ENCODE measurements around the gene DLG5.

Gene DLG5

DNA sequence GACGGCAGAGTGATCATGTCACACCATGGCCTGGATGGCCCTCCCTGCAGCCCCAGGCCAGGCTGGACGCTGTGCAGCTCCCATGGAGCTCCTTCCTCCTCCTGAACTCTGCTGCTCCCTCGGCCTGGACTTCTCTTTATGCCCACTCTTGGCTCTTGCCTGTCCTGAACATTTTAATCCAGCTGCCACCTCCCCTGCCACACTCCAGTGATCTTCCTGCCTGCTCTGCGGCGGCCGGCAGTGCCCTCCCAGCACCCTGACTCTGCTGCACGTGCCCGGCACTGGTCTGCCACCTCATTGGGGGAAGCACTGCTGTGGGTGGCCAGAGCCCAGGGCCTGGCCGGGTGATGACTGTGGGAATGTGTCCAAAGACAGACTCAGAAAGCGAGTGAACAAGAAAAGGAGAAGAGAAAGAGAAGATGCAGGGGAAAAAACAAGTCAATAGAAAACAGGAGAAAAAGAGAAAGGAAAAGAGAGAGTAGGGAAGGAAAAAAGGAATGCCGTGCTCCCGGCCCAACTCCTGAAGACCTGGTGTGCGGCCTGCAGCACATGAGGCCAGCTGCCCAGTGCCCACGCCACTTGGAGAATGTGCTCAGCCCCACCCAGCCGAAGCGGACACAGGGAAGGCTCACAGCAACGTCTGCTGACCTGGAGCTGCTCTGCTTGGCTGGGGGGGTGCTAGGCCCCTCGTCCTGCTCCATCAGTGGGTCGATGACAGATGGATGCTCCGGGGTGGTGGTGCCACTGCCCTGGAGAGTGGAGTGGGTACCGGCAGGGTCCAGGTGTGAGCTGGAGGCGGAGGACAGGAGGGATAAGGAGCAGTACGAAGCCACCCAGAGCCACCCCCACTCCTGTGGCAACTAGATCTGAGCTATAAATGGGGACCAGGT lies 115.9 kb downstream of the DLG5 start:
- Histone ChIP-seq H3K4me1 (ENCODE audit: control insufficient read depth, insufficient read depth, low read length) (no peaks in the 10 kb centered on the region), H3K9me3 (ENCODE audit: control insufficient read depth, insufficient read depth, low read length) (no peaks in the 10 kb centered on the region), H3K36me3 (ENCODE audit: control insufficient read depth, insufficient read depth, low read length) (peaks cover 31% of the 10 kb centered on the region), H3K4me3 (ENCODE audit: low read length) (no peak overlapping the region), H3K27me3 (ENCODE audit: control insufficient read depth, insufficient read depth, low read length) (no peaks in the 10 kb centered on the region), H3K27ac (ENCODE audit: low read length) (no peak overlapping the region)
- no peak for DNase-seq (ENCODE audit: low read depth, low spot score)
- no CpG with 5 or more reads among the region's 23 CpGs for whole genome bisulfite sequencing (ENCODE audit: insufficient coverage, insufficient read length)

DNA sequence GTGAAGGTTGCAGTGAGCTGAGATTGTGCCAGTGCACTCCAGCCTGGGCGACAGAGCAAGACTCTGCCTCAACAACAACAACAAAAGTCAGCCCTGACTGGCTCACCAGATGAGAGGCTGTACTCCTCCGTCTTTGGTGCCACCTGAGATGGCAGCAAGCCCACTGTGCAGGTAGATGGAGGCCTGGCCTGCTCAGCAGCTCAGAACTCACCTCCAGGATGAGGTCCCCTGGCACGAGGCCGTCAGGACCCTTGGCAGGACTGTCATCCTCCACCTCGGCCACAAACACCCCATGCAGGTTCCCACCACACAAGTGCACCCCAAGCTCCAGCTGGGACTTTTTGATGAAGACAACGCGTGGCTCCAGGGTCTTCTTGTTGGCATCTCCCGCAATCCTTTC lies 117.2 kb downstream of the DLG5 start:
- WGBS (ENCODE audit: insufficient coverage, insufficient read length) = no CpG with 5 or more reads among the region's 8 CpGs
- Histone ChIP-seq H3K36me3 (ENCODE audit: control insufficient read depth, insufficient read depth, low read length) (peaks cover 34% of the 10 kb centered on the region), H3K27me3 (ENCODE audit: control insufficient read depth, insufficient read depth, low read length) (no peaks in the 10 kb centered on the region), H3K27ac (ENCODE audit: low read length) (no peak overlapping the region), H3K9me3 (ENCODE audit: control insufficient read depth, insufficient read depth, low read length) (no peaks in the 10 kb centered on the region), H3K4me3 (ENCODE audit: low read length) (no peak overlapping the region), H3K4me1 (ENCODE audit: control insufficient read depth, insufficient read depth, low read length) (no peaks in the 10 kb centered on the region)
- no peak for DNase-seq (ENCODE audit: low read depth, low spot score)

DNA sequence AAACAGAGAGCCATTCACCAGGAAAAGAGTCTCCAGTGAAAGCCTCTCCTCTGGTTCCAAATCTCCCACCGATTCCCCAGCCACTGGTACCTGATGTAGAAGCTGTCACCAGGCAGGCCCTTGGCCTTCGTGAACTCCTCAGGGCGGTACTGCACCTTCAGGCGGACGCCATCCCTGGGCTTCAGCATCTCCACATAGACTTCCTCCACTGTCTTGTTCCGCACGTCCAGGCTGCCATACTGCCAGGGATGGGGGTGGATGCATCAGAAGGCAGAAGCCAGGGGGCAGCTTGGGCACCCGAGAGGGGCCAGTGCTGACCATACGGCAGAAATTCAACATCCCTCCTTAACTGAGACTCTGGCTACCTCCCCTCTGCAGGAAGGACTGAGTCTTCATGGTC lies 118.8 kb downstream of the DLG5 start:
- WGBS (ENCODE audit: insufficient coverage, insufficient read length) = no CpG with 5 or more reads among the region's 9 CpGs
- Histone ChIP-seq H3K4me3 (ENCODE audit: low read length) (no peak overlapping the region), H3K27me3 (ENCODE audit: control insufficient read depth, insufficient read depth, low read length) (no peaks in the 10 kb centered on the region), H3K9me3 (ENCODE audit: control insufficient read depth, insufficient read depth, low read length) (no peaks in the 10 kb centered on the region), H3K36me3 (ENCODE audit: control insufficient read depth, insufficient read depth, low read length) (peaks cover 32% of the 10 kb centered on the region), H3K27ac (ENCODE audit: low read length) (no peak overlapping the region), H3K4me1 (ENCODE audit: control insufficient read depth, insufficient read depth, low read length) (no peaks in the 10 kb centered on the region)
- DNase-seq (ENCODE audit: low read depth, low spot score) = no peak

DNA sequence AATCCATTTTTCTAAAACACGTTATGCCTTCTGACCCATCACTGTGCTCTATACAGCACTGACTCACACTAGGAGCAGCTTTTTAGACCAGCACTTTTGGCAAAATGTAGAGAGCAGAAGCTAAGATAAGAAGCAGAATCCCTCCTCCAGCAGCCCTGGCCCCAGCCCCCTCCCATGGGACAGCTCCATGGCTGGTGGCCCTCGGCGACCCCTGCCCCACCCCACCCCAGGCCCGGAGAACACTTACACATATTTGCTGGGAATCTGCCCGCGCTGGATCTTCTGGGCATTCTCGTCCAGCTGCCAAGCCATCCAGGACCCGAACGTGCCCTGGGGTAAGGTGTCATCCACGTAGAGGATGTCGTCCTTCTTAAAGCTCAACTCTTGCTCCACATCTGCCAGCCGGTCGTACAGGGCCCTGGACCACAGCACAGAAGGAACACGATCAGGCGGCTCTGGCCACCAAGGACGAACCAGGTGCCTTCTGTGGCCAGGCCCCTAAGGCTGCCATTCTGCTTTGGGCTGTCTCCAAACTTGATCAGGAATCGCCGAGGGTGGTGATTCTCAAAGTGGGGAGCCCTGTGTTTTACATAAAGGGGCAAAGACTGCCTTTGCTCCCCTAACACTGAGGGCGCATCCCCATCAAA lies 119.9 kb downstream of the DLG5 start:
- Histone ChIP-seq H3K36me3 (ENCODE audit: control insufficient read depth, insufficient read depth, low read length) (peaks cover 23% of the 10 kb centered on the region), H3K4me3 (ENCODE audit: low read length) (no peak overlapping the region), H3K9me3 (ENCODE audit: control insufficient read depth, insufficient read depth, low read length) (no peaks in the 10 kb centered on the region), H3K27me3 (ENCODE audit: control insufficient read depth, insufficient read depth, low read length) (no peaks in the 10 kb centered on the region), H3K4me1 (ENCODE audit: control insufficient read depth, insufficient read depth, low read length) (no peaks in the 10 kb centered on the region), H3K27ac (ENCODE audit: low read length) (no peak overlapping the region)
- DNase-seq (ENCODE audit: low read depth, low spot score) = no peak
- WGBS (ENCODE audit: insufficient coverage, insufficient read length) = no CpG with 5 or more reads among the region's 19 CpGs

DNA sequence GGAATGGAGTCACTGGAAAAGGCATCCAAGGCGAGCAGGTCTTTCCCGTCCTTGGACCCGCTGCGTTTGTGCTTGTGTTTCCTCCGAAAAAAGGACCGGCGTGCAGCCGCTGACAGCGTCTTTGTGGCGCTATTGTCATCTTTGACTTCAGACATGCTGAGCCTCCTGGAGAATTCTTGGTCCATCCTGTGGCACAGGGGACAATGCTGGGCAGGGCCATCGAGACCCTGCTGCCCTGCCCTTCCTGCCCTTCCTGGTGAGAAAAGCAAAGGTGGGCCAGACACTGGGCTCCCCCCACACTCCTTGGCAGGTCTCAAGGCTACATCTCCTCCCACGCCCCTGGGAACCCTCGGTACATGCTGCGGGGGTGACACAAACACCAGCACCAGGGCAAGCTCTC lies 120.9 kb downstream of the DLG5 start:
- Histone ChIP-seq H3K36me3 (ENCODE audit: control insufficient read depth, insufficient read depth, low read length) (peaks cover 18% of the 10 kb centered on the region), H3K4me1 (ENCODE audit: control insufficient read depth, insufficient read depth, low read length) (peaks cover 2% of the 10 kb centered on the region; the same call in 1 of the 2 replicates), H3K4me3 (ENCODE audit: low read length) (no peak overlapping the region), H3K27me3 (ENCODE audit: control insufficient read depth, insufficient read depth, low read length) (no peaks in the 10 kb centered on the region), H3K27ac (ENCODE audit: low read length) (no peak overlapping the region), H3K9me3 (ENCODE audit: control insufficient read depth, insufficient read depth, low read length) (no peaks in the 10 kb centered on the region)
- WGBS (ENCODE audit: insufficient coverage, insufficient read length) = no CpG with 5 or more reads among the region's 14 CpGs
- no peak for DNase-seq (ENCODE audit: low read depth, low spot score)

DNA sequence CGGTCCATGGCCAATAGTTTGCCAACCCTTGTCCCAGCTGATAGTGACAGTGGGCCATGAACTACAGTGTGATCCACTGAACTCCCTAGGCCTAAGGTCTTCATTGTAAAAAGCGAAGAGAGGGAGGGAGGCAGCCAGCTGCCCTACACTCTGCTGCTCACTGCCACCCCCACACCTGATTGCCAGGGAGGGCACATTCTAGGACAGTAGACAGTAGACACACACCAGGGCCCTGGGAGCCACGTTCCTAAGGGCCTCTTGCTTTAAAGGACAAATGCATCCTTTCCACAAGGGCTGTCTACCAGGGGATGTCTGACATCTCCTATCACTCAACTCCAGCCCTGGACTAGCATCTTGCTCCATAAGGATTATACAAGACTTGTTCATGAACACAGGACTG lies 122.2 kb downstream of the DLG5 start:
- H3K36me3 ChIP-seq (ENCODE audit: control insufficient read depth, insufficient read depth, low read length) = peaks cover 16% of the 10 kb centered on the region; the same call in 1 of the 2 replicates
- no CpG with 5 or more reads among the region's 3 CpGs for WGBS (ENCODE audit: insufficient coverage, insufficient read length)
- no peak overlapping the region for H3K27ac ChIP-seq (ENCODE audit: low read length)
- peaks cover 3% of the 10 kb centered on the region; the same call in 1 of the 2 replicates for H3K4me1 ChIP-seq (ENCODE audit: control insufficient read depth, insufficient read depth, low read length)
- no peaks in the 10 kb centered on the region for H3K27me3 ChIP-seq (ENCODE audit: control insufficient read depth, insufficient read depth, low read length)
- H3K9me3 ChIP-seq (ENCODE audit: control insufficient read depth, insufficient read depth, low read length) = no peaks in the 10 kb centered on the region
- no peak overlapping the region for H3K4me3 ChIP-seq (ENCODE audit: low read length)
- no peak for DNase-seq (ENCODE audit: low read depth, low spot score)

DNA sequence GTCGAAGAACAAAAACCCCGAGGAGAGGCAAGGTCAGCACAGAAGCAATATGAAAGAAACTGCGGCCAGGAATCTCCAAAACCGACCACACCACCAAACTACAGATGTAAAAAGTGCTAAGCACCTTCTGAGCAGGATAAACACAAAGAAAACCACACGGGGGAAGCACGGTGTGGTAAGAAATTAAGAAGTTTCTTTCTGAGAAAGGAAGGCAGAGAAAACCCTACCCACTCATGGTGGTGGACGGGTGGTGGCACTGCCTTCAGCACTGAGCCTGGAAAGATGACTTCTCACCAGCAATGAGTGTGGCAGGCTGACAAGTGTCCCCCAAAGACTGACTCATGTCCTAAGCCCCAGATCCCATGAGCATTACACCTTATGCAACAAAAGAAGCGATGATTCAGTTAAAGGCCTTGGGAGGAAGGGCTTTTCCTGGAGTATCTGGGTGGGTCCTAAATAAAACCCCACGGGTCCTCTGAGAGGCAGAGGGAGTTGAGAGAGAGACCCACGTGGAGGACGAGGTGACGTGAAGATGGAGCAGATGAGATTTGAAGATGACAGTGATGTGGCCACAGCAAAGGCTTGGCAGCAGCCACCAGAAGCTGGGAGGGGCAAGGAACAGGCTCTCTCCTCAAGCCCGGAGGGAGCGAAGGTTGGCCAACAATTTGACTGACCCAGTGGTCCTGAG lies 124.9 kb downstream of the DLG5 start:
- Histone ChIP-seq H3K27ac (ENCODE audit: low read length) (no peak overlapping the region), H3K27me3 (ENCODE audit: control insufficient read depth, insufficient read depth, low read length) (no peaks in the 10 kb centered on the region), H3K9me3 (ENCODE audit: control insufficient read depth, insufficient read depth, low read length) (no peaks in the 10 kb centered on the region), H3K4me1 (ENCODE audit: control insufficient read depth, insufficient read depth, low read length) (peaks cover 3% of the 10 kb centered on the region; the same call in 1 of the 2 replicates), H3K36me3 (ENCODE audit: control insufficient read depth, insufficient read depth, low read length) (peaks cover 14% of the 10 kb centered on the region; the same call in 1 of the 2 replicates), H3K4me3 (ENCODE audit: low read length) (no peak overlapping the region)
- WGBS (ENCODE audit: insufficient coverage, insufficient read length) = no CpG with 5 or more reads among the region's 14 CpGs
- no peak for DNase-seq (ENCODE audit: low read depth, low spot score)

DNA sequence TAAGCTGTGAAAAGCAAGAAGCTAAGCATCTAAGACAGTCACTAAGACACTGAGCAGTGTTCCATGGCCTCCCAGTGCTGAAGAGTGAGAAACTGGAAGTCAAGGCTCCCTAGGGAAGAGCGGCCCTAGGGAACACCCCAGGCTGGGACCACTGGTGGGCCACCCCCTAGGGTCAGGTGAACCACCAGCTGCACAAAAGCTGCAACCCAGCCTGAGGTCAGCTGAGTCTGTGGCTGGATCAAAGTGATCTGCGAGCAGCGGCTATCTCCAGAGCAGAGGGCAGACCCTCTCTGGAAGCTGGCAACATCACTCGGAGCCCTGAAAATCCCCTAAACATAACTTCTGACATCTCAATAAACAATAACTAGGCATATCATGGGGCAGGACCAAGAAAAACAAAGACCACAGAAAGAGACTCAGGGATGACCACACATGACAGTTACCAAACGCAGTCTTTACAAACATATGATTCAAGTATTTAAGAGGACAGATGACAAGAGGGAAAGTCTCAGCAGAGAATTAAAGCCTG lies 125.8 kb downstream of the DLG5 start:
- Histone ChIP-seq H3K27me3 (ENCODE audit: control insufficient read depth, insufficient read depth, low read length) (no peaks in the 10 kb centered on the region), H3K4me3 (ENCODE audit: low read length) (no peak overlapping the region), H3K9me3 (ENCODE audit: control insufficient read depth, insufficient read depth, low read length) (no peaks in the 10 kb centered on the region), H3K27ac (ENCODE audit: low read length) (no peak overlapping the region), H3K36me3 (ENCODE audit: control insufficient read depth, insufficient read depth, low read length) (peaks cover 17% of the 10 kb centered on the region; the same call in 1 of the 2 replicates), H3K4me1 (ENCODE audit: control insufficient read depth, insufficient read depth, low read length) (peaks cover 3% of the 10 kb centered on the region; the same call in 1 of the 2 replicates)
- no peak for DNase-seq (ENCODE audit: low read depth, low spot score)
- no CpG with 5 or more reads among the region's 5 CpGs for WGBS (ENCODE audit: insufficient coverage, insufficient read length)

DNA sequence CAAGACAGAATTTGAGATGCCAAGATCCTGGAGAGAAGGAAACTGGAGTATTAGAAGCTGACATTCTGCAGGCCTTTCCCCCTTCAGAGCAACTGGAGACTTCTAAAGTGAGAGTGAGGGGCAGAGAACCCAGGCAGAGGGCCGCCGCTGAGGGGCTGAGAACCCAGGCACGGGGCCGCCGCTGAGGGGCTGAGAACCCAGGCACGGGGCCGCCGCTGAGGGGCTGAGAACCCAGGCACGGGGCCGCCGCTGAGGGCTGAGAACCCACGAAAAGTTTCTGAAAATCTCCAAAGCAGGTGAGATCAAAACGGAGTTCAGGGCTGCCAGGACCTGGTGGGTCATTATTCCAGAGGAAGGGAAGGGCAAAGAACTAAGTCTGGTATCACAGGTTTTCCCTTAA lies 126.2 kb downstream of the DLG5 start:
- no peak for DNase-seq (ENCODE audit: low read depth, low spot score)
- no CpG with 5 or more reads among the region's 13 CpGs for WGBS (ENCODE audit: insufficient coverage, insufficient read length)
- Histone ChIP-seq H3K9me3 (ENCODE audit: control insufficient read depth, insufficient read depth, low read length) (no peaks in the 10 kb centered on the region), H3K4me3 (ENCODE audit: low read length) (no peak overlapping the region), H3K27ac (ENCODE audit: low read length) (no peak overlapping the region), H3K36me3 (ENCODE audit: control insufficient read depth, insufficient read depth, low read length) (peaks cover 17% of the 10 kb centered on the region; the same call in 1 of the 2 replicates), H3K27me3 (ENCODE audit: control insufficient read depth, insufficient read depth, low read length) (no peaks in the 10 kb centered on the region), H3K4me1 (ENCODE audit: control insufficient read depth, insufficient read depth, low read length) (peaks cover 3% of the 10 kb centered on the region; the same call in 1 of the 2 replicates)

DNA sequence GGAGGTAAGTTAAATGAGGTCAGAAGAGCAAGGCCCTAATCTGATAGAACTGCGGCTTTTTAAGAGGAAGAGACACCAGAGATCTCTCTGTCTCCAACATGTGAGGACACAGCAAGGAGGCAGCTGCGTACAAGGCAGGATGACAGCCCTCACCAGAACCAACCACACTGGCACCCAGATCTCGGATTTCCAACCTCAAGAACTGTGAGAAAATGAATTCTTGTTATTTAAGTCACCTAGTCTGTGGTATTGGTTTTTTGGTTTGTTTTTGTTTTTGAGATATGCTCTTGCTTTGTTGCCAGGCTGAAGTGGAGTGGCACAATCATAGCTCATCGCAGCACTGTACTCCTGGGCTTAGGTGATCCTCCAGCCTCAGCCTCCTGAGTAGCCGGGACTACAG lies 127.2 kb downstream of the DLG5 start:
- DNase-seq (ENCODE audit: low read depth, low spot score) = no peak
- Histone ChIP-seq H3K27me3 (ENCODE audit: control insufficient read depth, insufficient read depth, low read length) (no peaks in the 10 kb centered on the region), H3K4me3 (ENCODE audit: low read length) (no peak overlapping the region), H3K9me3 (ENCODE audit: control insufficient read depth, insufficient read depth, low read length) (no peaks in the 10 kb centered on the region), H3K4me1 (ENCODE audit: control insufficient read depth, insufficient read depth, low read length) (peaks cover 3% of the 10 kb centered on the region; the same call in 1 of the 2 replicates), H3K36me3 (ENCODE audit: control insufficient read depth, insufficient read depth, low read length) (peaks cover 19% of the 10 kb centered on the region), H3K27ac (ENCODE audit: low read length) (no peak overlapping the region)
- WGBS (ENCODE audit: insufficient coverage, insufficient read length) = no CpG with 5 or more reads among the region's 5 CpGs
